GM21576 (cell line): ENCODE results near the gene C11orf65.
"Not testable (repeated sequence)": the region's sequence is repeated elsewhere in the genome, so short reads cannot be mapped to it uniquely, and the experiment has no call there.

Experiments
- ATAC-seq: cut with Tn5 transposase; IDR thresholded peaks from one replicate; pipeline ENCODE4 v1.9.1; 2021; ENCODE audit warnings: mild to moderate bottlenecking, moderate library complexity; ENCODE audit not compliant: unreplicated experiment

Gene C11orf65

DNA sequence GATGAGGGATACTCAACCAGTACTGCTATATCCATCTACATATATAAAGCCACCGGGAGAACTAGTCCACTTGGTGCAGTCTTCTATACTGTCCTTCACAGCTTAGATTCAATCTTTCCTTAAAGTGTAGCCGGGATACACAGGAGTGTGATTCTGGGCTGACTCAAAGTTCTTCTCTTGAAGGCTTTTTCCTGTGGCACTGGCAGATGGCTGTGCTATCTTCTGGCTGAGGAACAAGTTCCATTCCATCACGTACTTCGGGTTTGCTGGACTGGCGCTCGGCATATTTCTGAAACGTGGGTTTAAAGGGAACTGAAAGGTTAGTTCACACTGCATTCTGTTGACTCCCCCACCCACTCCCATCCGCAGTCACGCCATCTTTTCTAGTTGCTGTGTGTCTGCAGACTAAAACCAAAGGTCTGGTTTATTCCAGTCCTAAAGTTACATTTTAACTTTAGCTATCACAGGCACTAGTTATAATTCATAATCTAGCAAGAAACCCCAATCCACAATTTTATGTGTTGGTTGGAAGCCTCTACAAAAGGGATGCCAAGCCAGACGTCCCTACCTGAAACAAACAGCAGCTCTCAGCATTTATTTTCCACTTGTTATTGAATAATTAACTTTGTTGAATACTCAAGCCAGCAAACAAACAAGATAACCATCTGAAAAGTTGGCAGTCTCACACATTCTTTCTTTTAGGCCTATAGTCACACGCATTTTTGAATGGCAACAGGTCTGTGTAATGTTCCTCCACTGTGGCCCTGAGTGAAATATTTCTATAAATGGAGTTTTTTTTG, 7.5 kb upstream of the C11orf65 start:
- ATAC-seq = no peak

DNA sequence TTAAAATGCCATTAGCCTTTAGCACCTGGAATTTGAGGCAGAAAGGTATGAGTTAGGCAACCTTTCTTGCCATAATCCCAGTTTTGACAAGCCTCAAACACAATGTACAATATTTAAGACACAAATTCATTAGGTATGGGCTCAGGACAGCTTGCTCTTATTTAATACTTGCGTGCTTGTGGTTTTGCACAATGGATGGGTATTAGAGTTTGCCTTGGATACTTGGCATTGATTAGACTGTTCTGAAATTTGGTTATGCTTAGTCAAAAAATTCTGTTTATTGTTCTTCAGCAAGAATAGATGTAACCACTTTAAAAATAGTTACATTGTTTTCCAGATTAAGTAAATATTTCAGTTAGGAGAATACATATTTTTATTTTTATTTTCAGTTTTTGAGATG, 5.4 kb upstream of the C11orf65 start:
- ATAC-seq = no peak

- no peak for ATAC-seq
These were observed 1.1 kb upstream of the C11orf65 start for GRCh38 chr11:108468478-108468864.

DNA sequence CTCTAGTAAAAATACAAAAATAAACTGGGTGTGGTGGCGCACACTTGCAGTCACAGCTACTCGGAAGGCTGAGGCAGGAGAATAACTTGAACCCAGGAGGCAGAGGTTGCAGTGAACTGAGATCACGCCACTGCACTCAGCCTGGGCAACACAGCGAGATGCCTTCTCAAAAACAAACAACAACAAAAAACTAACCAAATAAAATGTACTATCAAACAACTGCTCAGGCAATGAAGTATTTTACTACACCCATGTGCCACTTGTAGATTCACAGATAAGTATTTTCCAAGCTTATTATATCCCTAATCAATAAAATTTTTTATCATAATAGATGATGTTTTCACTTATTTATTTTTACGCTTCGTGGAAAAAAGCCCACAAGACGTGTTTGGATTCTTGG, 924 bp downstream of the C11orf65 start:
- no peak for ATAC-seq

DNA sequence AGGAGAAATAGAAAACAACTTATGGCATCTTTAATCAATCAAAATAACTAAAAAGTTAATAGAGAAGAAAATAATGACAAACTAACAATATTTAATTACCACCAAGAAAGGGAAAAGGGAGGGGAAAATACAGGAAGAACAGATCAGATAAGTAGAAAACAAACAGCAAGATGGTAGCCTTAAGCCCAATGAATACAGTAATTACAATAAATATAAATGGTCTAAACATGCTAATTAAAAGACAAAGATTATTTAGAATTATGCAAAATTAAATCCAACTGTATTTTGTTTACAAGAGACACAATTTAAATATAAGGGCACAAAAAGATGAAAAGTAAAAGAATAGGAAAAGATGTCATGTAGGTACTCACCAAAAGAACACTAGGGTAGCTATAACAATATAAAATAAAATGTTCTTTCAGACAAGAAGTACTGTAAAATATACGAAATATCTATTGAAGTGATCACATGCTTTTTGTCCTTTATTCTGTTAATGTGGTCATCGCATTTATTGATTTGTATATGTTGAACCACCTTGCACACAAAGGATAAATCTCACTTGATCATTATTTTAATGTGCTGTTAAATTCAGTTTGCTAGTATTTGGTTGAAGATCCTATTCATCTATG, 14.0 kb downstream of the C11orf65 start:
- no peak for ATAC-seq

GRCh38 chr11:108441445-108441844, 25.9 kb downstream of the C11orf65 start:
- not testable (repeated sequence) for ATAC-seq

DNA sequence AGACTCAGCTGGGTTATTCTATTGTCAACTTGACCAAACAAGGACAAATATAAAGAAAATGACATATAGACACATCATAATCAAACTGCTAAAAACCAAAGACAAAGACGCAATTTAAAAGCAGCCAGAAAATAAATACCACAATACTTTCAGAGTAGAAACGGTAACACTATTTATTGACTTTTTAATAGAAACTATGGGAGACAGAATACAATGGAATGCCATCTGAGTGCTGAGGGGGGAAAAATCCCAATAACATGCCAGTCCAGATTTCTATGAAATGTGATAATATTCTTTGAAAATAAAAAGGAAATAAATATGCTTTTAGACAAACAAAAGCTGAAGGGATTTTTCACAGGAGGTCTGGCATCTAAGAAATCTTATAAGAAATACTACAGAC, 30.7 kb downstream of the C11orf65 start:
- ATAC-seq = no peak

GRCh38 chr11:108435066-108435465, 32.3 kb downstream of the C11orf65 start:
- no peak for ATAC-seq

DNA sequence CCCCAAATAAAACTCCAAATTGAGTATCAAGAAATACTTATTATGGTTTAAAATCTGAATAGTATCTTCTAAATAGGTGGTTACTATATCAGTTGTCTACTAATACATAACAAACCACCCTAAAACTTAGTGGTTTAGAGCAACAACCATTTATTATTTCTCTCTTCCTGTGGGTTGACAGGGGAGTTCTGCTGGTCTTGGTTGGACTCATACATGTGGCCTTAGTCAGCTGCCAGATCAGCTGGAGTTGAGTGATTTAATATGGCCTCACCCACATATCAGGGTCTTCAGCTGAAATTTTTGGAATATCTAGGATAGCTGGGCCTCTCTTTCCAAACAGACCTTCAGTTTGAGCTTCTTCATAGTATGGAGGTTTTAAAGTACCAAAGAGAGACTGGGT, 34.5 kb downstream of the C11orf65 start:
- no peak for ATAC-seq

DNA sequence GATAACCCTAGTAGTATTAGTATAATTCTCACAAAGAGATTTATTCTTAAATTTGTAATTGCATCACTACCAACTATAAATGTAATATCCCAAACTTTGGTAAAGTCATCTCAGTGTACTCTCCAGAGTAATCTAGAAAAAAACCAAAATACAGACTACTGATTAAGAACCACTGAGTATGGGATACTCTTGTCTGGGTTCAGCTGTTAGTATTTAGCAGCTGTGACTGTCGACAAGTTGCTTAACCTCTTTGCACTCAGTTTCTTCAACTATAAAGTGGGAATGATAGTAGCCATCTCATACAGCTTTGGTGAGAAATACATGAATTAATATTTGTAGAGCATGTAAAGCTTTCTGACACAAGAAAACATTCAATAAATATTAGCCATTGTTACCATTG, 35.3 kb downstream of the C11orf65 start:
- ATAC-seq = no peak

- ATAC-seq = no peak
These were observed 36.0 kb downstream of the C11orf65 start for GRCh38 chr11:108431370-108431769.

DNA sequence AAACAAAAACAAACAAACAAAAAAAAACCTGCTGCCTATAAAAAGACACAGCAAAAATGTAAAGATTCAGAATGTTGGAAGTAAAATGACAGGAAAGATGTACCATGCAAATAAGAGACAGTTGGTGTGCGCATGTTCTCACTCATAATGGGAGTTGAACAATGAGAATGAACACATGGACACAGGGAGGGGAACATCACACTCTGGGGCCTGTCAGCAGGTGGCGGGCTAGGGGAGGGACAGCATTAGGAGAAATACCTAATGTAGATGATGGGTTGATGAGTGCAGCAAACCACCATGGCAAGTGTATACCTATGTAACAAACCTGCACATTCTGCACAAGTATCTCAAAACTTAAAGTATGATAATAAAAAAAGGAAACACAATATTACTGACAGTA, 49.8 kb downstream of the C11orf65 start:
- ATAC-seq = not testable (repeated sequence)

- no peak for ATAC-seq
These were observed 52.4 kb downstream of the C11orf65 start for GRCh38 chr11:108414958-108415357.

GRCh38 chr11:108405706-108406105, 61.6 kb downstream of the C11orf65 start:
- ATAC-seq = no peak

DNA sequence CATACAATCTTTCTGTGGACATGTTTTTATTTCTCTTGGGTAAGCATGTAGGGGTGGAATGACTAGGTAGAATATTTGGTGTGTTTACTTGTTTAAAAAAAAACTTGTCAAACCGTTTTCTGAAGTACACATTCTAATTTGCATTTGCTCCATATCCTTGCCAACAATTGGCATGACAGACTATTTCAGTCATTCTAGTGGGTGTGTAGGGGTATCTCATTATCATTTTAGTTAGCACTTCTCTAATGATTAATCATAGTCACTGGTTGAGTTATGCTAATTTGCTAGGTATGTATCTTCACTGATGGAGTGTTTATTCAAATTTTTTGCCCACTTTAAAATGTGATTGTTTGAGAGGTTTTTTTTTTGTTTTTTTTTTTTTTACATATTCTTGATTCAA, 64.3 kb downstream of the C11orf65 start:
- no peak for ATAC-seq

GRCh38 chr11:108402241-108402640, 65.1 kb downstream of the C11orf65 start:
- no peak for ATAC-seq

- no peak for ATAC-seq
These were observed 68.9 kb downstream of the C11orf65 start for GRCh38 chr11:108398439-108398838.

GRCh38 chr11:108396672-108397071, 70.7 kb downstream of the C11orf65 start:
- not testable (repeated sequence) for ATAC-seq

- no peak for ATAC-seq
These were observed 72.5 kb downstream of the C11orf65 start for GRCh38 chr11:108394744-108395284.

GRCh38 chr11:108393046-108393445, 74.3 kb downstream of the C11orf65 start:
- ATAC-seq = no peak

- ATAC-seq = no peak
These were observed 75.0 kb downstream of the C11orf65 start for GRCh38 chr11:108392353-108392752.

DNA sequence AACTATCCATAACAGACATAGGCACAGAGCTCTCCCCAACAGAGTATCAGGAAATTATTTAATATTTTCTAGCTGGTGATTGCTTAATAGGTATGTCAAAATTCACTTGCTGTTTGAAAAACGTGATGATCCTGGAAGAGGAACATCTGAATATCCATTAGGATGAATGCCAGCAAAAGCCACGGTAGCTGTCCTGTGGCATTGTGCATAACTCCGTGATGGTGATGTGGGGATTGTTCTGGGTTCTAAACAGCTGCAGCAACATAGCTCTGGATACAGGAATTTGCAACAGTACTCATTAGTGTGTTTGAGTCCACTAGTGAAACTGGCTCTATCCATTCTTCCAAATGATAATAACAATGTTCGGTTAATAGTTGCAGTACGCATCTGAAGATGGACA, 78.8 kb downstream of the C11orf65 start:
- no peak for ATAC-seq
